A549 (cell line): ENCODE measurements around the gene DECR2. TPM values are rescaled to one million over a fixed set of nuclear protein-coding genes. Genes with fewer than 3 reads are reported as not detected.

ENCODE experiments used
- ATAC-seq, 2 experiments: fragments of 200-7000 bp in 1 of 2; fragments of >200 bp in 1 of 2; cut with Nextera tagmentation in 1 of 2; cut with Tn5 transposase in 1 of 2; 3 replicates each; pipeline versions ENCODE4 v1.8.0 to v1.9.1; 2018 to 2020; ENCODE audit warnings: mild to moderate bottlenecking in 1 of 2, moderate library complexity in 1 of 2
- CTCF ChIA-PET: fragments of 300-600 bp; sonication (Branson Sonifier 250); formaldehyde crosslinking; extraction: SDS; loops from one replicate; lab custom pipeline; 2021; ENCODE audit warnings: antibody characterized with exemption, inconsistent platforms; lab: Yijun Ruan, JAX
- POLR2A ChIA-PET: fragments of 350-600 bp; formaldehyde crosslinking; extraction: SDS; loops from one replicate; lab custom pipeline; 2021; ENCODE audit warnings: antibody characterized with exemption, inconsistent platforms; lab: Yijun Ruan, JAX
- DNase-seq, 2 experiments: peaks; one replicate each; pipeline versions ENCODE4 v3.0.0 to v3.0.0-alpha.2; 2011 to 2016; ENCODE audit warnings: low read depth in 1 of 2, low spot score in 1 of 2
- FAIRE-seq: peaks from 2 replicates; lab custom pipeline; 2011; peaks lifted over from hg19 to GRCh38; lab: Jason Lieb, UNC
- H3K27ac ChIP-seq, 2 experiments: fragments of >200 bp; sonication (Bioruptor Twin); formaldehyde crosslinking; 3 replicates each; pipeline ENCODE4 v1.5.1; 2016 to 2017
- H3K4me1 ChIP-seq: fragments of >200 bp; sonication (Bioruptor Twin); formaldehyde crosslinking; 3 replicates; pipeline ENCODE4 v1.6.1; 2016
- H3K4me2 ChIP-seq: fragments of >200 bp; sonication (Bioruptor Twin); formaldehyde crosslinking; 3 replicates; pipeline ENCODE4 v1.6.1; 2016
- H3K4me3 ChIP-seq: fragments of >200 bp; sonication (Bioruptor Twin); formaldehyde crosslinking; 3 replicates; pipeline ENCODE4 v1.5.1; 2016
- H3K9me3 ChIP-seq: fragments of >200 bp; sonication (Bioruptor Twin); formaldehyde crosslinking; 3 replicates; pipeline ENCODE4 v1.6.1; 2016
- BCL3 ChIP-seq: fragments of >200 bp; sonication (Bioruptor Twin); formaldehyde crosslinking; IDR thresholded peaks from 3 replicates; pipeline ENCODE4 v1.6.1; 2016
- BHLHE40 ChIP-seq: IDR thresholded peaks from 2 replicates; pipeline ENCODE4 v1.6.1; 2012; ENCODE audit warnings: low read depth, low read length, inconsistent platforms
- CBX2 ChIP-seq: fragments of 200-600 bp; sonication (generic); IDR thresholded peaks from 2 replicates; pipeline ENCODE4 v1.6.1; 2016; ENCODE audit warnings: low read depth, mild to moderate bottlenecking, borderline replicate concordance
- CBX8 ChIP-seq: fragments of 200-600 bp; sonication (generic); IDR thresholded peaks from 2 replicates; pipeline ENCODE4 v1.6.1; 2016
- CEBPB ChIP-seq, 2 experiments: fragments of >200 bp in 1 of 2; sonication (Bioruptor Twin) in 1 of 2; formaldehyde crosslinking in 1 of 2; IDR thresholded peaks; 2 replicates each; pipeline ENCODE4 v1.6.1; 2012 to 2016
- ESRRA ChIP-seq: fragments of 150-350 bp; IDR thresholded peaks from 2 replicates; pipeline ENCODE4 v1.6.1; 2014; ENCODE audit warnings: mild to moderate bottlenecking, low read length, borderline replicate concordance
- FOSL2 ChIP-seq, 2 experiments: fragments of 450-650 bp in 1 of 2; fragments of >200 bp in 1 of 2; sonication (Bioruptor Twin) in 1 of 2; formaldehyde crosslinking; IDR thresholded peaks; 2 replicates each; pipeline versions ENCODE4 v1.5.0 to v1.6.1; 2016 to 2020; ENCODE audit warnings: mild to moderate bottlenecking in 1 of 2, moderate library complexity in 1 of 2
- FOXS1 ChIP-seq: fragments of 250-450 bp; sonication (Bioruptor Pico); IDR thresholded peaks from 2 replicates; pipeline ENCODE4 v1.5.0; 2020; ENCODE audit warnings: mild to moderate bottlenecking, moderate library complexity
- GATA3 ChIP-seq: IDR thresholded peaks from 2 replicates; pipeline ENCODE4 v1.6.1; 2012; ENCODE audit warnings: borderline replicate concordance
- HDAC2 ChIP-seq: fragments of 200-600 bp; sonication (generic); IDR thresholded peaks from 2 replicates; pipeline ENCODE4 v1.6.1; 2016
- HEYL ChIP-seq: fragments of 250-450 bp; sonication (Bioruptor Pico); IDR thresholded peaks from 2 replicates; pipeline ENCODE4 v1.8.0; 2021; ENCODE audit warnings: mild to moderate bottlenecking, moderate library complexity
- HOXA7 ChIP-seq: fragments of 250-450 bp; sonication (Bioruptor Pico); IDR thresholded peaks from 2 replicates; pipeline ENCODE4 v1.5.0; 2020; ENCODE audit warnings: mild to moderate bottlenecking, moderate library complexity
- JUNB ChIP-seq: fragments of >200 bp; sonication (Bioruptor Twin); formaldehyde crosslinking; IDR thresholded peaks from 2 replicates; pipeline ENCODE4 v1.6.1; 2016
- KDM1A ChIP-seq: fragments of 200-600 bp; sonication (generic); IDR thresholded peaks from 2 replicates; pipeline ENCODE4 v1.6.1; 2016; ENCODE audit warnings: low read depth, mild to moderate bottlenecking
- KDM5A ChIP-seq: fragments of 200-600 bp; sonication (generic); IDR thresholded peaks from 2 replicates; pipeline ENCODE4 v1.6.1; 2016; ENCODE audit warnings: antibody characterized with exemption, mild to moderate bottlenecking
- MAZ ChIP-seq: fragments of 150-350 bp; IDR thresholded peaks from 2 replicates; pipeline ENCODE4 v1.6.1; 2014; ENCODE audit warnings: antibody characterized with exemption, low read depth, low read length, borderline replicate concordance
- MYC ChIP-seq: IDR thresholded peaks from 2 replicates; pipeline ENCODE4 v1.6.1; 2012; ENCODE audit warnings: mild to moderate bottlenecking, inconsistent platforms, low read length, improper control_type of control experiment, borderline replicate concordance
- NPAS2 ChIP-seq: fragments of 250-450 bp; sonication (Bioruptor Pico); IDR thresholded peaks from 2 replicates; pipeline ENCODE4 v1.8.0; 2022; ENCODE audit warnings: mild to moderate bottlenecking, moderate library complexity, borderline replicate concordance
- PHF8 ChIP-seq: fragments of 200-600 bp; sonication (generic); IDR thresholded peaks from 2 replicates; pipeline ENCODE4 v1.6.1; 2016; ENCODE audit warnings: low read depth, mild to moderate bottlenecking, antibody characterized with exemption, moderate library complexity, borderline replicate concordance
- POLR2A ChIP-seq: IDR thresholded peaks from 2 replicates; pipeline ENCODE4 v1.6.1; 2012; ENCODE audit warnings: mild to moderate bottlenecking, low read length
- SMC3 ChIP-seq: fragments of >200 bp; sonication (Bioruptor Twin); formaldehyde crosslinking; IDR thresholded peaks from 3 replicates; pipeline ENCODE4 v1.6.1; 2018; ENCODE audit warnings: inconsistent platforms
- SREBF2 ChIP-seq: fragments of 450-650 bp; IDR thresholded peaks from 2 replicates; pipeline ENCODE4 v1.6.1; 2014; ENCODE audit warnings: mild to moderate bottlenecking, moderate library complexity
- TFCP2L1 ChIP-seq: fragments of 250-450 bp; sonication (Bioruptor Pico); IDR thresholded peaks from 2 replicates; pipeline ENCODE4 v1.5.0; 2021; ENCODE audit warnings: mild to moderate bottlenecking
- TP53 ChIP-seq: fragments of 250-450 bp; sonication (Bioruptor Pico); IDR thresholded peaks from 2 replicates; pipeline ENCODE4 v1.5.0; 2021; ENCODE audit warnings: mild to moderate bottlenecking, moderate library complexity
- USF2 ChIP-seq: fragments of 450-650 bp; IDR thresholded peaks from 2 replicates; pipeline ENCODE4 v1.6.1; 2014; ENCODE audit warnings: antibody characterized with exemption
- ZNF302 ChIP-seq: fragments of 250-450 bp; sonication (Bioruptor Pico); IDR thresholded peaks from 2 replicates; pipeline ENCODE4 v1.9.0; 2021; ENCODE audit warnings: inconsistent platforms, mild to moderate bottlenecking, moderate library complexity
- ZSCAN20 ChIP-seq: fragments of 250-450 bp; sonication (Bioruptor Pico); IDR thresholded peaks from 2 replicates; pipeline ENCODE4 v1.8.0; 2022; ENCODE audit warnings: mild to moderate bottlenecking, moderate library complexity
- WGBS: methylation state at CpG from one replicate; pipeline ENCODE4 v1.1.6; 2017; ENCODE audit errors: missing lambda C conversion rate; 5-methylcytosine and 5-hydroxymethylcytosine counted together
- polyA plus RNA-seq, 4 experiments: library from polyadenylated mRNA; depleted of rRNA in 3 of 4; stranded (reverse); fragments of >200 nt; fragmentation: RNase III in 1 of 4; extraction: RNeasy Plus Mini Kit Qiagen cat#74134 plus additional on column Dnase treatment in 1 of 4; gene quantifications; 2 replicates in 3 of 4; 3 replicates in 1 of 4; pipeline ENCODE4 v1.2.3, GENCODE V29; 2011 to 2017
- TF ChIP-seq, protein P1 (sequence below): IDR thresholded peaks from 2 replicates; pipeline ENCODE4 v1.6.1; 2012
- TF ChIP-seq, protein P2 (sequence below): fragments of 200-600 bp; sonication (generic); IDR thresholded peaks from 2 replicates; pipeline ENCODE4 v1.6.1; 2016; ENCODE audit warnings: antibody characterized with exemption, mild to moderate bottlenecking, moderate library complexity
- TF ChIP-seq, protein P3 (sequence below): fragments of >200 bp; sonication (Bioruptor Twin); formaldehyde crosslinking; IDR thresholded peaks from 3 replicates; pipeline ENCODE4 v1.5.1; 2016
- TF ChIP-seq, protein P4 (sequence below): IDR thresholded peaks from 2 replicates; pipeline ENCODE4 v1.6.1; 2012

Gene DECR2
- polyA plus RNA-seq, 2 of the 4 experiments (the other 2 are of a cell fraction): 15.5 to 34.2 TPM

DNA sequence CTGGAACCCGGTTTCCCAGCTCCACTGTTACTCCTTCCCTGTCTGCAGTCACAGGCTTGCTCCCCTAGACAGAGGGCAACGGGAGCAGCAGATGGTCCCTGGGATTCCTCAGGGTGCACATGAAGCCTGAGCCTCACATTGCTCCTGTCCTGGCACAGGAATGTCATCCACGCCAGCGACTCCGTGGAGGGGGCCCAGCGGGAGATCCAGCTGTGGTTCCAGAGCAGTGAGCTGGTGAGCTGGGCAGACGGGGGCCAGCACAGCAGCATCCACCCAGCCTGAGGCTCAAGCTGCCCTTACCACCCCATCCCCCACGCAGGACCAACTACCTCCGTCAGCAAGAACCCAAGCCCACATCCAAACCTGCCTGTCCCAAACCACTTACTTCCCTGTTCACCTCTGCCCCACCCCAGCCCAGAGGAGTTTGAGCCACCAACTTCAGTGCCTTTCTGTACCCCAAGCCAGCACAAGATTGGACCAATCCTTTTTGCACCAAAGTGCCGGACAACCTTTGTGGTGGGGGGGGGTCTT lies 1.6 kb upstream of the DECR2 start:
- peak overlapping the region; percentile 81 to 88; a peak in 4 of 6 replicates for H3K27ac ChIP-seq
- no peak for TF ChIP-seq BCL3
- no peak for TF ChIP-seq HOXA7 (CRISPR knock-in tag)
- TF ChIP-seq PHF8: no peak
- TF ChIP-seq ZSCAN20: no peak
- TF ChIP-seq SREBF2: no peak
- no peak for TF ChIP-seq JUNB
- TF ChIP-seq, protein P1, sequence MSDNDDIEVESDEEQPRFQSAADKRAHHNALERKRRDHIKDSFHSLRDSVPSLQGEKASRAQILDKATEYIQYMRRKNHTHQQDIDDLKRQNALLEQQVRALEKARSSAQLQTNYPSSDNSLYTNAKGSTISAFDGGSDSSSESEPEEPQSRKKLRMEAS: no peak
- no peak for TF ChIP-seq HDAC2
- no peak for TF ChIP-seq ESRRA
- no peak for TF ChIP-seq KDM1A
- no peak for TF ChIP-seq MAZ
- no peak for TF ChIP-seq TP53 (CRISPR knock-in tag)
- TF ChIP-seq, protein P2, sequence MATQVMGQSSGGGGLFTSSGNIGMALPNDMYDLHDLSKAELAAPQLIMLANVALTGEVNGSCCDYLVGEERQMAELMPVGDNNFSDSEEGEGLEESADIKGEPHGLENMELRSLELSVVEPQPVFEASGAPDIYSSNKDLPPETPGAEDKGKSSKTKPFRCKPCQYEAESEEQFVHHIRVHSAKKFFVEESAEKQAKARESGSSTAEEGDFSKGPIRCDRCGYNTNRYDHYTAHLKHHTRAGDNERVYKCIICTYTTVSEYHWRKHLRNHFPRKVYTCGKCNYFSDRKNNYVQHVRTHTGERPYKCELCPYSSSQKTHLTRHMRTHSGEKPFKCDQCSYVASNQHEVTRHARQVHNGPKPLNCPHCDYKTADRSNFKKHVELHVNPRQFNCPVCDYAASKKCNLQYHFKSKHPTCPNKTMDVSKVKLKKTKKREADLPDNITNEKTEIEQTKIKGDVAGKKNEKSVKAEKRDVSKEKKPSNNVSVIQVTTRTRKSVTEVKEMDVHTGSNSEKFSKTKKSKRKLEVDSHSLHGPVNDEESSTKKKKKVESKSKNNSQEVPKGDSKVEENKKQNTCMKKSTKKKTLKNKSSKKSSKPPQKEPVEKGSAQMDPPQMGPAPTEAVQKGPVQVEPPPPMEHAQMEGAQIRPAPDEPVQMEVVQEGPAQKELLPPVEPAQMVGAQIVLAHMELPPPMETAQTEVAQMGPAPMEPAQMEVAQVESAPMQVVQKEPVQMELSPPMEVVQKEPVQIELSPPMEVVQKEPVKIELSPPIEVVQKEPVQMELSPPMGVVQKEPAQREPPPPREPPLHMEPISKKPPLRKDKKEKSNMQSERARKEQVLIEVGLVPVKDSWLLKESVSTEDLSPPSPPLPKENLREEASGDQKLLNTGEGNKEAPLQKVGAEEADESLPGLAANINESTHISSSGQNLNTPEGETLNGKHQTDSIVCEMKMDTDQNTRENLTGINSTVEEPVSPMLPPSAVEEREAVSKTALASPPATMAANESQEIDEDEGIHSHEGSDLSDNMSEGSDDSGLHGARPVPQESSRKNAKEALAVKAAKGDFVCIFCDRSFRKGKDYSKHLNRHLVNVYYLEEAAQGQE: no peak
- no peak for TF ChIP-seq HEYL
- TF ChIP-seq ZNF302: no peak
- TF ChIP-seq SMC3: no peak
- no peak for TF ChIP-seq KDM5A
- TF ChIP-seq CEBPB (IDR thresholded peaks at IDR 0.05): no peak
- no peak for TF ChIP-seq BHLHE40
- no peak for TF ChIP-seq POLR2A
- ChIA-PET CTCF (interaction anchor here (1.2 to 2.3 kb wide), 3 partner anchors 8 to 126 kb away, joined by 3 to 14 read pairs (median 11); partner anchors contain the start of gene RAB11FIP3), POLR2A (interaction anchor here (0.6 to 1.3 kb wide), 2 partner anchors 13 to 184 kb away, joined by 5 to 9 read pairs; no protein-coding TSS in a partner anchor)
- peaks cover 45% of the 10 kb centered on the region for H3K4me1 ChIP-seq
- peak overlapping the region; percentile 84 for H3K4me2 ChIP-seq
- DNase-seq: peak in 1 of 2 experiments; percentile 28
- H3K9me3 ChIP-seq: no peaks in the 10 kb centered on the region
- H3K4me3 ChIP-seq: peak overlapping the region; percentile 64; the same call in 2 of the 3 replicates
- no peak for ATAC-seq
- no peak for FAIRE-seq
- 51% methylated on average over 5 of the region's 10 CpGs for WGBS

- CTCF ChIA-PET: no interaction called here
- no peak overlapping the region for H3K4me2 ChIP-seq
- H3K4me3 ChIP-seq: no peak overlapping the region
- WGBS: 97% methylated on average over 10 of the region's 12 CpGs
- no peaks in the 10 kb centered on the region for H3K9me3 ChIP-seq
- H3K27ac ChIP-seq: no peak overlapping the region
- FAIRE-seq: no peak
- no peak for DNase-seq
- ATAC-seq: no peak
- POLR2A ChIA-PET: no interaction called here
- H3K4me1 ChIP-seq: peaks cover 14% of the 10 kb centered on the region; the same call in 2 of the 3 replicates
- TF ChIP-seq MYC (no peak), CBX2 (no peak), PHF8 (no peak), TFCP2L1 (CRISPR knock-in tag) (no peak), CBX8 (no peak), POLR2A (no peak), USF2 (no peak), FOXS1 (CRISPR knock-in tag) (no peak), ESRRA (no peak), NPAS2 (CRISPR knock-in tag) (no peak), FOSL2 (IDR thresholded peaks at IDR 0.05) (no peak), FOSL2 (CRISPR knock-in tag; IDR thresholded peaks at IDR 0.05) (no peak), GATA3 (no peak)
- TF ChIP-seq, protein P3, sequence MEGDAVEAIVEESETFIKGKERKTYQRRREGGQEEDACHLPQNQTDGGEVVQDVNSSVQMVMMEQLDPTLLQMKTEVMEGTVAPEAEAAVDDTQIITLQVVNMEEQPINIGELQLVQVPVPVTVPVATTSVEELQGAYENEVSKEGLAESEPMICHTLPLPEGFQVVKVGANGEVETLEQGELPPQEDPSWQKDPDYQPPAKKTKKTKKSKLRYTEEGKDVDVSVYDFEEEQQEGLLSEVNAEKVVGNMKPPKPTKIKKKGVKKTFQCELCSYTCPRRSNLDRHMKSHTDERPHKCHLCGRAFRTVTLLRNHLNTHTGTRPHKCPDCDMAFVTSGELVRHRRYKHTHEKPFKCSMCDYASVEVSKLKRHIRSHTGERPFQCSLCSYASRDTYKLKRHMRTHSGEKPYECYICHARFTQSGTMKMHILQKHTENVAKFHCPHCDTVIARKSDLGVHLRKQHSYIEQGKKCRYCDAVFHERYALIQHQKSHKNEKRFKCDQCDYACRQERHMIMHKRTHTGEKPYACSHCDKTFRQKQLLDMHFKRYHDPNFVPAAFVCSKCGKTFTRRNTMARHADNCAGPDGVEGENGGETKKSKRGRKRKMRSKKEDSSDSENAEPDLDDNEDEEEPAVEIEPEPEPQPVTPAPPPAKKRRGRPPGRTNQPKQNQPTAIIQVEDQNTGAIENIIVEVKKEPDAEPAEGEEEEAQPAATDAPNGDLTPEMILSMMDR: no peak
- TF ChIP-seq, protein P4, sequence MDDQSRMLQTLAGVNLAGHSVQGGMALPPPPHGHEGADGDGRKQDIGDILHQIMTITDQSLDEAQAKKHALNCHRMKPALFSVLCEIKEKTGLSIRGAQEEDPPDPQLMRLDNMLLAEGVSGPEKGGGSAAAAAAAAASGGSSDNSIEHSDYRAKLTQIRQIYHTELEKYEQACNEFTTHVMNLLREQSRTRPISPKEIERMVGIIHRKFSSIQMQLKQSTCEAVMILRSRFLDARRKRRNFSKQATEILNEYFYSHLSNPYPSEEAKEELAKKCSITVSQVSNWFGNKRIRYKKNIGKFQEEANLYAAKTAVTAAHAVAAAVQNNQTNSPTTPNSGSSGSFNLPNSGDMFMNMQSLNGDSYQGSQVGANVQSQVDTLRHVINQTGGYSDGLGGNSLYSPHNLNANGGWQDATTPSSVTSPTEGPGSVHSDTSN: no peak
These were observed 3.3 kb downstream of the DECR2 start for GRCh38 chr16:404971-405486.
